HG03378 (cell line): ENCODE results near the gene EXOC6B.

Source experiments
- ATAC-seq: cut with Tn5 transposase; IDR thresholded peaks from one replicate; pipeline ENCODE4 v1.9.1; 2021; ENCODE audit warnings: mild to moderate bottlenecking, moderate library complexity; ENCODE audit not compliant: unreplicated experiment

EXOC6B gene

GRCh38 chr2:72153026-72153791, 672.6 kb downstream of the EXOC6B start:
- no peak for ATAC-seq

GRCh38 chr2:72150861-72151356, 674.9 kb downstream of the EXOC6B start:
- no peak for ATAC-seq

GRCh38 chr2:72150157-72150860, 675.5 kb downstream of the EXOC6B start:
- ATAC-seq: peak; percentile 78

GRCh38 chr2:72149556-72150156, 676.2 kb downstream of the EXOC6B start:
- ATAC-seq: peak; percentile 7

- no peak for ATAC-seq
Observed at GRCh38 chr2:72148837-72149555, 676.8 kb downstream of the EXOC6B start.

GRCh38 chr2:72148003-72148836, 677.6 kb downstream of the EXOC6B start:
- no peak for ATAC-seq

GRCh38 chr2:72147303-72147971, 678.4 kb downstream of the EXOC6B start, which contains the start of gene CYP26B1:
Gene CYP26B1 (minus strand): TSS chr2:72147862. CDS start chr2:72147834, 28 bp downstream.
- ATAC-seq: no peak

GRCh38 chr2:72146347-72147302, 679.2 kb downstream of the EXOC6B start:
- ATAC-seq: no peak

- ATAC-seq: no peak
Observed at GRCh38 chr2:72145658-72146329, 680.0 kb downstream of the EXOC6B start.

GRCh38 chr2:72145289-72145657, 680.6 kb downstream of the EXOC6B start:
- no peak for ATAC-seq

GRCh38 chr2:72144632-72145288, 681.1 kb downstream of the EXOC6B start:
- ATAC-seq: no peak

GRCh38 chr2:72144274-72144631, 681.6 kb downstream of the EXOC6B start:
- ATAC-seq: no peak

- ATAC-seq: no peak
Observed at GRCh38 chr2:72143441-72144273, 682.2 kb downstream of the EXOC6B start.

- no peak for ATAC-seq
Observed at GRCh38 chr2:72142570-72143440, 683.0 kb downstream of the EXOC6B start.

- ATAC-seq: no peak
Observed at GRCh38 chr2:72141881-72142451, 683.9 kb downstream of the EXOC6B start.
